Breast epithelium (tissue), 3 donors: Measurements from ENCODE around the gene JTB.

Experiments used
- POLR2AphosphoS5 ChIP-seq, 3 donors: sonication (generic); formaldehyde crosslinking; IDR thresholded peaks; one replicate each; pipeline ENCODE4 v1.6.1; 2017; ENCODE audit warnings: antibody characterized with exemption in 3 of 3
- TF ChIP-seq, protein P1 (sequence below), 3 donors: fragments of 450-650 bp; IDR thresholded peaks; one replicate each; pipeline ENCODE4 v1.5.1; 2016 to 2017; ENCODE audit warnings: antibody characterized with exemption in 3 of 3, mild to moderate bottlenecking in 3 of 3, moderate library complexity in 3 of 3

DNA sequence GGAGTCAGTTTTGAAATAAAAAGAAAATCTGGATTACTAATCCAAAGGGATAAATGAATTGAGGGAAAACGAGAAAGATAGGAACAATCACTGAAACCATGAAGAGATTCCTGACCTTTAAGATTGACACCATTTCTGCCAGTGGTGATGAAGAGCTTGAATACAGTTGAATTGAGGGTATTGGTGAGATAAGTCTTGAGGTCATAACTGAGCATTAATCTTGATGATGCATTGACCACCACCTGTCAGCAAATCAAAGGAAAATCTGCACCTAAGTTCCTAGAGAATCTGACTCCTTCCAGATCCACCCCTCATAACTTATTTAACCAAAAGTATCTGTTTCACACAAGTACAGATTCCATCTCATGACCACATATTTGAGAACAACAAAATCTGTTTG is 34.7 kb upstream of the JTB start:
- TF ChIP-seq, protein P1, sequence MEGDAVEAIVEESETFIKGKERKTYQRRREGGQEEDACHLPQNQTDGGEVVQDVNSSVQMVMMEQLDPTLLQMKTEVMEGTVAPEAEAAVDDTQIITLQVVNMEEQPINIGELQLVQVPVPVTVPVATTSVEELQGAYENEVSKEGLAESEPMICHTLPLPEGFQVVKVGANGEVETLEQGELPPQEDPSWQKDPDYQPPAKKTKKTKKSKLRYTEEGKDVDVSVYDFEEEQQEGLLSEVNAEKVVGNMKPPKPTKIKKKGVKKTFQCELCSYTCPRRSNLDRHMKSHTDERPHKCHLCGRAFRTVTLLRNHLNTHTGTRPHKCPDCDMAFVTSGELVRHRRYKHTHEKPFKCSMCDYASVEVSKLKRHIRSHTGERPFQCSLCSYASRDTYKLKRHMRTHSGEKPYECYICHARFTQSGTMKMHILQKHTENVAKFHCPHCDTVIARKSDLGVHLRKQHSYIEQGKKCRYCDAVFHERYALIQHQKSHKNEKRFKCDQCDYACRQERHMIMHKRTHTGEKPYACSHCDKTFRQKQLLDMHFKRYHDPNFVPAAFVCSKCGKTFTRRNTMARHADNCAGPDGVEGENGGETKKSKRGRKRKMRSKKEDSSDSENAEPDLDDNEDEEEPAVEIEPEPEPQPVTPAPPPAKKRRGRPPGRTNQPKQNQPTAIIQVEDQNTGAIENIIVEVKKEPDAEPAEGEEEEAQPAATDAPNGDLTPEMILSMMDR (IDR thresholded peaks at IDR 0.05) = no peak
- TF ChIP-seq POLR2AphosphoS5 (IDR thresholded peaks at IDR 0.05) = no peak
